Psoas muscle (tissue), 8 donors: ENCODE measurements around the gene NOS1AP. TPM values are rescaled to one million over a fixed set of nuclear protein-coding genes. Genes with fewer than 3 reads are reported as not detected.

Experiments used
- ATAC-seq, 4 donors: fragments of 200-7000 bp; cut with Tn5 transposase; one replicate each; pipeline ENCODE4 v1.9.1; 2020; ENCODE audit warnings: moderate library complexity in 3 of 4, mild to moderate bottlenecking in 2 of 4
- DNase-seq, 2 donors: peaks; one replicate each; pipeline ENCODE4 v3.0.0-alpha.2; 2020
- H3K27ac ChIP-seq: fragments of 200-600 bp; one replicate; pipeline ENCODE4 v1.8.0; 2022
- H3K27me3 ChIP-seq, 3 donors: fragments of 200-600 bp in 1 of 3; one replicate each; pipeline versions ENCODE4 v1.6.1 to v1.8.0; 2013 to 2022; ENCODE audit warnings: low read length in 2 of 3, mild to moderate bottlenecking in 2 of 3, moderate library complexity in 1 of 3; ENCODE audit not compliant: insufficient read depth in 3 of 3
- H3K36me3 ChIP-seq, 2 donors: fragments of 200-600 bp in 1 of 2; one replicate each; pipeline versions ENCODE4 v1.6.1 to v1.8.0; 2013 to 2022; ENCODE audit warnings: low read depth in 1 of 2, mild to moderate bottlenecking in 1 of 2, moderate library complexity in 1 of 2; ENCODE audit not compliant: insufficient read depth in 1 of 2
- H3K4me1 ChIP-seq: fragments of 200-600 bp; one replicate; pipeline ENCODE4 v1.8.0; 2022
- H3K4me3 ChIP-seq: fragments of 200-600 bp; one replicate; pipeline ENCODE4 v1.8.0; 2022; ENCODE audit warnings: mild to moderate bottlenecking
- H3K9me3 ChIP-seq: fragments of 200-600 bp; one replicate; pipeline ENCODE4 v1.8.0; 2022
- WGBS, 3 donors: extraction: QIAGEN DNeasy Blood & Tissue Kit; methylation state at CpG; one replicate each; pipeline versions ENCODE4 v1.1.6 to v1.1.7; 2013; 5-methylcytosine and 5-hydroxymethylcytosine counted together
- intact Hi-C, 2 donors: fragments of 100-400 bp; cut with DNase I; formaldehyde crosslinking; loops; one replicate each; pipeline versions ENCODE4 v1.11.0 to v1.14.2; 2022
- polyA plus RNA-seq, 3 donors: library from polyadenylated mRNA; stranded (reverse); fragments of 200-250 nt; gene quantifications; one replicate each; pipeline ENCODE4 v1.2.3, GENCODE V29; 2013
- total RNA-seq, 4 donors: library from RNA; stranded (reverse); fragmentation: NEBNext Ultra II Directional in 2 of 4; extraction: Animal tissue kit (Norgen Biotek cat#: 25700) in 2 of 4; gene quantifications; one replicate each; pipeline versions ENCODE4 v1.2.1 to v1.2.4, GENCODE V29; 2021 to 2023
- TF ChIP-seq, protein P1 (sequence below): fragments of 200-600 bp; IDR thresholded peaks from one replicate; pipeline ENCODE4 v1.8.0; 2022; ENCODE audit warnings: antibody characterized with exemption
- donor health status: healthy with polysubstance abuse.
- donor health status: DM: no; HTN: no; CAD: no; lungs with moderate emphysema.
- donor health status: Bipolar disorder and iron deficiency.
- donor health status: healthy.
- donor health status: DM: yes; HTN: yes; CAD: no.
- donor health status: DM: no; HTN: no; CAD: no.
- donor health status: DM: no; HTN: no; CAD: no.
- donor health status: DM: yes; HTN: yes; CAD: no.

Gene NOS1AP
- total and polyA plus RNA-seq, 7 donors, result 0.10 to 0.76 (median 0.18) TPM

DNA sequence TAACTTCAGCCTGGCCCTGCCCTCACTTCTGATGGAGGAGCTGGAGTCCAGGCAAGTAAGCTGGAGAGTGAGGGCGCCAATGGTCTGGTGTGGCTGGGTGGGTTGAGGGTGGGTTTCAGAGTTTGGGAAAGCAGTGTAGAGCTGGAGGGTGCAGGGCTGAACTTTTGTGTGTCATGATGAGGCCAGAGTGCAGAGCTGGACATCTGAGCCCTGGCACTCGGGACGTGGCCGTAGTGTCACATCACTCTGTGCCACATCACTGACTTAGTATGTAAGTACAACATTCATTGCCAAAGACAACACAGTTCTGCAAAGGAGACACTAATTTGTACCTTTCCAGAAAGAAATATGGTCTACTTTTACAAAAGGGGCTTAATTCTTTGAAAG lies 291.4 kb downstream of the NOS1AP start:
- no peak overlapping the region for H3K4me3 ChIP-seq
- no peak for ATAC-seq
- DNase-seq, result no peak
- no peaks in the 10 kb centered on the region for H3K27me3 ChIP-seq
- TF ChIP-seq, protein P1, sequence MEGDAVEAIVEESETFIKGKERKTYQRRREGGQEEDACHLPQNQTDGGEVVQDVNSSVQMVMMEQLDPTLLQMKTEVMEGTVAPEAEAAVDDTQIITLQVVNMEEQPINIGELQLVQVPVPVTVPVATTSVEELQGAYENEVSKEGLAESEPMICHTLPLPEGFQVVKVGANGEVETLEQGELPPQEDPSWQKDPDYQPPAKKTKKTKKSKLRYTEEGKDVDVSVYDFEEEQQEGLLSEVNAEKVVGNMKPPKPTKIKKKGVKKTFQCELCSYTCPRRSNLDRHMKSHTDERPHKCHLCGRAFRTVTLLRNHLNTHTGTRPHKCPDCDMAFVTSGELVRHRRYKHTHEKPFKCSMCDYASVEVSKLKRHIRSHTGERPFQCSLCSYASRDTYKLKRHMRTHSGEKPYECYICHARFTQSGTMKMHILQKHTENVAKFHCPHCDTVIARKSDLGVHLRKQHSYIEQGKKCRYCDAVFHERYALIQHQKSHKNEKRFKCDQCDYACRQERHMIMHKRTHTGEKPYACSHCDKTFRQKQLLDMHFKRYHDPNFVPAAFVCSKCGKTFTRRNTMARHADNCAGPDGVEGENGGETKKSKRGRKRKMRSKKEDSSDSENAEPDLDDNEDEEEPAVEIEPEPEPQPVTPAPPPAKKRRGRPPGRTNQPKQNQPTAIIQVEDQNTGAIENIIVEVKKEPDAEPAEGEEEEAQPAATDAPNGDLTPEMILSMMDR, result no peak
- intact Hi-C loops, result no loop called here
- 80 to 96% (median 88%) methylated on average over 4 of the region's 4 CpGs for WGBS, 3 donors
- no peak overlapping the region for H3K27ac ChIP-seq
- no peaks in the 10 kb centered on the region for H3K9me3 ChIP-seq
- no peaks in the 10 kb centered on the region for H3K36me3 ChIP-seq
- H3K4me1 ChIP-seq, result no peaks in the 10 kb centered on the region

DNA sequence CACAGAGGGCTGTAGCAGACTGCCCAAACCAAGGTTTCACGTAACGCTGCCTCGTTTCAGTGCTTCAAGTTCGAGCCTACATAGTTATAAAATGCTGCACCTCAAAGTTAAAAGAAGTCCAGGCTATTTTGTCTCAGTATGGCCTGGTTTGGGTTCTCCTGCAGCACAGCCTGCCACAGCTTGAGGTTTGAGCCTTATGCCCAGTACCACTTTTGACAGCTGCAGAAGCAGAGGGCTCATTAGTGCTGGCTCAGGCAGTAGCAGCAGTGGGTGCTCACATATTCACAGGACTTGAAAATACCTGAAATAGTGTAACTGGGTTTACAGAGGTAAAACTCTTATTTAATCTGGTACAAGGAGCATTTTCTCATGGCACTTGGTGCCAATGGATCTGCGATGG lies 291.9 kb downstream of the NOS1AP start:
- TF ChIP-seq, protein P1, result no peak
- intact Hi-C loops, result no loop called here
- no peaks in the 10 kb centered on the region for H3K36me3 ChIP-seq
- DNase-seq (no peak), ATAC-seq (no peak)
- H3K27me3 ChIP-seq, result no peaks in the 10 kb centered on the region
- no peak overlapping the region for H3K27ac ChIP-seq
- no peak overlapping the region for H3K4me3 ChIP-seq
- no peaks in the 10 kb centered on the region for H3K4me1 ChIP-seq
- no peaks in the 10 kb centered on the region for H3K9me3 ChIP-seq
- 81 to 88% (median 86%) methylated on average over 5 of the region's 5 CpGs for WGBS, 3 donors

DNA sequence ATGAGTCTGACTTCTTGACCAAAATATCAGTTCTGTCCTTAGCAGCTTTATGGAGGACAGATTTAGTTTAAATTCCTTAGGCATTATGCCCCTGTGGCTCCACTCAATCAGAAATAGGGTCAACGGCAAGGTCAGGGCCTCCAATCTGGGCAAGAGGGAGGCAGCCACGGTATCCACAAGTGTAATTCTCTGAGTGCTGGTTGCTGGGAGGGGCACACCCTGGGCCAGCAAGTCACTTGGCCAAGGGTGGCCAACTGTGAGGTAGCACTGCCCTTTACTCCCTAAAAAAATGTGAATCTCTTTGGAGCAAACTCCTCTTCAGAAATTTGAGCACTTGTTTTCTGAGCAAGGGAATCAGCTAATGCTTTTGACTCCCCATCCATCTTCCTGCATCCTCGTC lies 294.3 kb downstream of the NOS1AP start:
- no peaks in the 10 kb centered on the region for H3K4me1 ChIP-seq
- ATAC-seq, result no peak
- intact Hi-C loops, result no loop called here
- H3K27me3 ChIP-seq, result no peaks in the 10 kb centered on the region
- no peaks in the 10 kb centered on the region for H3K9me3 ChIP-seq
- H3K4me3 ChIP-seq, result no peak overlapping the region
- TF ChIP-seq, protein P1, result no peak
- no peak overlapping the region for H3K27ac ChIP-seq
- DNase-seq, result no peak
- no peaks in the 10 kb centered on the region for H3K36me3 ChIP-seq
- WGBS, 3 donors, result 76 to 80% (median 77%) methylated on average over 3 of the region's 3 CpGs

DNA sequence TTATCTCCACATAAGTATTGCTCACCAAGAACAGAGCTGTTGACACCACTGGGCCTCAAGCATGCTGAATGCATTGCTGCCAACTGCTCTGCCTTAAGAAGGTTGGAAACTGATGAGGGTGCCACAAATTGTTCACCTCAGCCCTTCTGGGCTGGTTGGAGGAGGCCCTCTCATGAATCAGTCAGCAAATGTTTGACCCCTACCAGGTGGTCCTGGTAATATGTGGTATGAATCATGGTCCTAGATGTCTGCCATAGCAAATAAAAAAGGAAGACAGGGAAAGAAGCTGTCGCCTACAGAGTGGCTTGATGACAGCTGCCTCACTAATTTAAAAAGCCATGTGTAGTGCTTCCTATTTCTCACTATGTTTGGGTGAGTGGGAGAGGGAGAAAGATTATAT lies 295.0 kb downstream of the NOS1AP start:
- intact Hi-C loops, result no loop called here
- Histone ChIP-seq H3K36me3 (no peaks in the 10 kb centered on the region), H3K9me3 (no peaks in the 10 kb centered on the region), H3K4me3 (no peak overlapping the region), H3K27me3 (no peaks in the 10 kb centered on the region), H3K4me1 (no peaks in the 10 kb centered on the region), H3K27ac (no peak overlapping the region)
- ATAC-seq (no peak), DNase-seq (no peak)
- TF ChIP-seq, protein P1, result no peak
- 75 to 82% (median 76%) methylated on average over 1 of the region's 1 CpG for WGBS, 3 donors

DNA sequence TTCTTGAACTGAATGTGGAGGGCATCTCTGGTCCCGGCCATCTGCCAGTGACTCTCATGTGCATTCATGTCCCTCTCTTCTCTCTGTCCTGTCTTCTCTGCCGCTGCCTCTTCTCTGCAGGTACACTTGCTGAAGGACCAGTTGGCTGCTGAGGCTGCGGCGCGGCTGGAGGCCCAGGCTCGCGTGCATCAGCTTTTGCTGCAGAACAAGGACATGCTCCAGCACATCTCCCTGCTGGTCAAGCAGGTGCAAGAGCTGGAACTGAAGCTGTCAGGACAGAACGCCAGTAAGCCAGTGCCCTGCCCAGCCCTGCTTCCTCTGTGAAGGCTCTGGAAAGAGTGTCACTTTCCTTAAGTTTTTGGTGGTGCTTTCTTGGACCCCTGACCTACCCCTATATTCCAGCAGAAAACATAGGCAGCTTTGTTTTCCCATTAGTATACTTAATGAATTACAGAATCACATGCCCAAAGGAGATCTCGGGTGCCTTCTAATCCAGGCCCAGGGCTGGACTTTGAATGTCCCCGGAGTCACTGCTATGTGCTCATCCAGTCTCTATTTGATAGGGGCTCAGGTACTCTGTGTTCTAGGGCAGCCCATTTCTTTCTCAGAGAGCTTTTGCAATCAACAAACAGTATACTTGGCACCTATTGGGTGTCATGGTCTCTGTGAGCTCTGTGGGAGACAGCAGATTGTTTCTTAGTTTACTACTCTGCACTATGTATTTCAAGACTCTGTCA lies 296.0 kb downstream of the NOS1AP start:
- ATAC-seq (no peak), DNase-seq (no peak)
- H3K4me3 ChIP-seq, result no peak overlapping the region
- WGBS, 3 donors, result 87 to 93% (median 92%) methylated on average over 10 of the region's 10 CpGs
- H3K27me3 ChIP-seq, result no peaks in the 10 kb centered on the region
- no peaks in the 10 kb centered on the region for H3K4me1 ChIP-seq
- no peak overlapping the region for H3K27ac ChIP-seq
- H3K9me3 ChIP-seq, result no peaks in the 10 kb centered on the region
- TF ChIP-seq, protein P1, result no peak
- intact Hi-C loops, result no loop called here
- H3K36me3 ChIP-seq, result no peaks in the 10 kb centered on the region
